ENCODE results near the gene UCN.

The UCN gene

GRCh38 chr2:27353762-27354596, 45.7 kb upstream of the UCN start:
- TF ChIP-seq NFIC (IDR thresholded peaks at IDR 0.05) (no peak), TEAD4 (IDR thresholded peaks at IDR 0.05) (0 out of 2 replicates have a peak, but pooled peaks have one; percentile 27)

GRCh38 chr2:27351802-27352598, 43.8 kb upstream of the UCN start:
- TF ChIP-seq CEBPB (IDR thresholded peaks at IDR 0.05) (no peak), ZBTB7A (IDR thresholded peaks at IDR 0.05; ENCODE audit: low read depth) (no peak), MAX (IDR thresholded peaks at IDR 0.05) (no peak), EGR1 (IDR thresholded peaks at IDR 0.05) (no peak), CREB1 (IDR thresholded peaks at IDR 0.05; ENCODE audit: low read depth) (no peak)

- no peak for TF ChIP-seq REST (IDR thresholded peaks at IDR 0.05; ENCODE audit: low read depth)
- TF ChIP-seq EP300 (IDR thresholded peaks at IDR 0.05; ENCODE audit: borderline replicate concordance): no peak
- TF ChIP-seq TEAD4 (IDR thresholded peaks at IDR 0.05): no peak
- no peak for TF ChIP-seq USF1 (IDR thresholded peaks at IDR 0.05)
- no peak for TF ChIP-seq TCF12 (IDR thresholded peaks at IDR 0.05; ENCODE audit: low read depth)
- TF ChIP-seq EGR1 (IDR thresholded peaks at IDR 0.05): no peak
- TF ChIP-seq ZBTB7A (IDR thresholded peaks at IDR 0.05; ENCODE audit: low read depth): no peak
- TF ChIP-seq TAF1 (IDR thresholded peaks at IDR 0.05; ENCODE audit: low read depth): no peak
- TF ChIP-seq CEBPB (IDR thresholded peaks at IDR 0.05): no peak
- TF ChIP-seq FOXM1 (IDR thresholded peaks at IDR 0.05; ENCODE audit: borderline replicate concordance, low read depth): no peak
- no peak for TF ChIP-seq YY1 (IDR thresholded peaks at IDR 0.05; ENCODE audit: low read depth)
- no peak for TF ChIP-seq CREB1 (IDR thresholded peaks at IDR 0.05; ENCODE audit: low read depth)
- TF ChIP-seq RAD21 (IDR thresholded peaks at IDR 0.05; ENCODE audit: low read depth): no peak
- no peak for TF ChIP-seq NFIC (IDR thresholded peaks at IDR 0.05)
- TF ChIP-seq MAX (IDR thresholded peaks at IDR 0.05): no peak
Measured at GRCh38 chr2:27350106-27350693, 42.0 kb upstream of the UCN start.

- TF ChIP-seq NFIC (IDR thresholded peaks at IDR 0.05) (no peak), ZBTB7A (IDR thresholded peaks at IDR 0.05; ENCODE audit: low read depth) (no peak), TAF1 (IDR thresholded peaks at IDR 0.05; ENCODE audit: low read depth) (no peak), MAX (IDR thresholded peaks at IDR 0.05) (no peak), TEAD4 (IDR thresholded peaks at IDR 0.05) (no peak), USF1 (IDR thresholded peaks at IDR 0.05) (no peak), EP300 (IDR thresholded peaks at IDR 0.05; ENCODE audit: borderline replicate concordance) (no peak), FOXM1 (IDR thresholded peaks at IDR 0.05; ENCODE audit: borderline replicate concordance, low read depth) (no peak), CEBPB (IDR thresholded peaks at IDR 0.05) (no peak), REST (IDR thresholded peaks at IDR 0.05; ENCODE audit: low read depth) (no peak), CREB1 (IDR thresholded peaks at IDR 0.05; ENCODE audit: low read depth) (no peak), RAD21 (IDR thresholded peaks at IDR 0.05; ENCODE audit: low read depth) (no peak), EGR1 (IDR thresholded peaks at IDR 0.05) (no peak), YY1 (IDR thresholded peaks at IDR 0.05; ENCODE audit: low read depth) (no peak), TCF12 (IDR thresholded peaks at IDR 0.05; ENCODE audit: low read depth) (no peak)
Measured at GRCh38 chr2:27347641-27348040, 39.4 kb upstream of the UCN start.

GRCh38 chr2:27336173-27336572, 27.9 kb upstream of the UCN start:
- TF ChIP-seq EGR1 (IDR thresholded peaks at IDR 0.05) (no peak), FOXM1 (IDR thresholded peaks at IDR 0.05; ENCODE audit: borderline replicate concordance, low read depth) (no peak), EP300 (IDR thresholded peaks at IDR 0.05; ENCODE audit: borderline replicate concordance) (no peak), TAF1 (IDR thresholded peaks at IDR 0.05; ENCODE audit: low read depth) (no peak), MAX (IDR thresholded peaks at IDR 0.05) (no peak), CEBPB (IDR thresholded peaks at IDR 0.05) (no peak), USF1 (IDR thresholded peaks at IDR 0.05) (no peak), TEAD4 (IDR thresholded peaks at IDR 0.05) (no peak), YY1 (IDR thresholded peaks at IDR 0.05; ENCODE audit: low read depth) (no peak), NFIC (IDR thresholded peaks at IDR 0.05) (no peak)

All from Ishikawa (cell line).